ENCODE data around the gene KLHL1.
"Not testable (repeated sequence)": the region's sequence is repeated elsewhere in the genome, so short reads cannot be mapped to it uniquely, and the experiment has no call there.

KLHL1 gene, protein sequence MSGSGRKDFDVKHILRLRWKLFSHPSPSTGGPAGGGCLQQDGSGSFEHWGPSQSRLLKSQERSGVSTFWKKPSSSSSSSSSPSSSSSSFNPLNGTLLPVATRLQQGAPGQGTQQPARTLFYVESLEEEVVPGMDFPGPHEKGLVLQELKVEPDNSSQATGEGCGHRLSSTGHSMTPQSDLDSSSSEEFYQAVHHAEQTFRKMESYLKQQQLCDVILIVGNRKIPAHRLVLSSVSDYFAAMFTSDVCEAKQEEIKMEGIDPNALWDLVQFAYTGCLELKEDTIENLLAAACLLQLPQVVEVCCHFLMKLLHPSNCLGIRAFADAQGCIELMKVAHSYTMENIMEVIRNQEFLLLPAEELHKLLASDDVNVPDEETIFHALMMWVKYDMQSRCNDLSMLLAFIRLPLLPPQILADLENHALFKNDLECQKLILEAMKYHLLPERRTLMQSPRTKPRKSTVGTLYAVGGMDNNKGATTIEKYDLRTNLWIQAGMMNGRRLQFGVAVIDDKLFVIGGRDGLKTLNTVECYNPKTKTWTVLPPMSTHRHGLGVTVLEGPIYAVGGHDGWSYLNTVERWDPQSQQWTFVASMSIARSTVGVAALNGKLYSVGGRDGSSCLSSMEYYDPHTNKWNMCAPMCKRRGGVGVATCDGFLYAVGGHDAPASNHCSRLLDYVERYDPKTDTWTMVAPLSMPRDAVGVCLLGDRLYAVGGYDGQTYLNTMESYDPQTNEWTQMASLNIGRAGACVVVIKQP

DNA sequence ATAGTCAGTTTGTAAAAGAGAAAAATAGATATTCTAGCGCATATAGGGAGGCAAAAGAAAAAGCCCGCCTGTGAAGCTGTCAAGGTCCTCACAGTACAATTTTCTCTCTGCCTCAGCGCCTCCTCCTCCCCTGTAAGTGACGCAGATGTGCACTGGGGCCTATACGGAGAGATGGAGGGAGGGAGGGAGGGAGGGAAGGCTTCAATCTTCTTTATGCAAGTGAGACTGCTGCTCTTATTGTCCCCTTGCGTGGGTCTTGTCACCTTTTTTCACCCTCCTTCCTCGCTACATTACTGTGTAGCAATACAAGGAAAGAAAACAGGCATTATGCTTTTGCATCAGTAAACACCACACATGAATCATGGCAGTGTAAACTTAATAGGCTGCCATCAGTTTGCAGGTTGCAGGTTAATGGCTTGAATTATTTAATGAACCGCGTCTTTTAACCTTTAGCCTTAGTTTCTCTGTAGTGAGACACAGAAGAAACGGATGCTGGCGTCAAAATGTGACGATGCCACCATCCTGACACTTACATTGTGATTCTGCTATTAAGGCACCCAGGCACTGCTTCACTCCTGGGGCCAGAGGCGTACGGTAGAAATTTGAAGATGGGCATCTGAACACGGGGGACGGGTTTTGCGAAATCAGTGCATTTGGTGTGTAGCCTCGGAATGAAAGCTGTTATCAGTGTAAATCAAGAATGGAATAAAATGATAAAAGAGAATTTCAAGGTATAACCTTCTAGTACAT lies at the start of gene KLHL1:
TSS of gene KLHL1 (minus strand) at position 97 of the 750 bp plus-strand sequence. CDS start 753 bp downstream, outside the sequence.
- TF ChIP-seq, protein P1, sequence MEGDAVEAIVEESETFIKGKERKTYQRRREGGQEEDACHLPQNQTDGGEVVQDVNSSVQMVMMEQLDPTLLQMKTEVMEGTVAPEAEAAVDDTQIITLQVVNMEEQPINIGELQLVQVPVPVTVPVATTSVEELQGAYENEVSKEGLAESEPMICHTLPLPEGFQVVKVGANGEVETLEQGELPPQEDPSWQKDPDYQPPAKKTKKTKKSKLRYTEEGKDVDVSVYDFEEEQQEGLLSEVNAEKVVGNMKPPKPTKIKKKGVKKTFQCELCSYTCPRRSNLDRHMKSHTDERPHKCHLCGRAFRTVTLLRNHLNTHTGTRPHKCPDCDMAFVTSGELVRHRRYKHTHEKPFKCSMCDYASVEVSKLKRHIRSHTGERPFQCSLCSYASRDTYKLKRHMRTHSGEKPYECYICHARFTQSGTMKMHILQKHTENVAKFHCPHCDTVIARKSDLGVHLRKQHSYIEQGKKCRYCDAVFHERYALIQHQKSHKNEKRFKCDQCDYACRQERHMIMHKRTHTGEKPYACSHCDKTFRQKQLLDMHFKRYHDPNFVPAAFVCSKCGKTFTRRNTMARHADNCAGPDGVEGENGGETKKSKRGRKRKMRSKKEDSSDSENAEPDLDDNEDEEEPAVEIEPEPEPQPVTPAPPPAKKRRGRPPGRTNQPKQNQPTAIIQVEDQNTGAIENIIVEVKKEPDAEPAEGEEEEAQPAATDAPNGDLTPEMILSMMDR (IDR thresholded peaks at IDR 0.05; ENCODE audit: low read length, missing control alignments), result no peak
- H3K4me3 ChIP-seq (replicated peaks; ENCODE audit: low read depth, low read length), result no peak within 1 kb of the TSS
- no peak for DNase-seq (ENCODE audit: low read depth)

DNA sequence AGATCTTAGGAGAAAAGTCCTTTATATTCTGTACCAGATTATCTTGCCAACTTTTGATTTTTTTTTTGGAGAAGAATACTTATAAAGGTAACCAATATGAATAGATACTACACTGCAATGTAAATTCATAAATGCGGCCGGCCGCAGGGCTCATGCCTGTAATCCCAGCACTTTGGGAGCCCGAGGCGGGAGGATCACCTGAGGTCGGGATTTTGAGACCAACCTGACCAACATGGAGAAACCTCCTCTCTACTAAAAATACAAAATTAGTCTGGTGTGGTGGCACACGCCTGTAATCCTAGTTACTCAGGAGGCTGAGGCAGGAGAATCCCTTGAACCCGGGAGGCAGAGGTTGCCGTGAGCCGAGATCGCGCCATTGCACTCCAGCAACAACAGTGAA lies 34.4 kb upstream of the KLHL1 start:
- not testable (repeated sequence) for DNase-seq (ENCODE audit: low read depth); H3K4me3 ChIP-seq (replicated peaks; ENCODE audit: low read depth, low read length)

DNA sequence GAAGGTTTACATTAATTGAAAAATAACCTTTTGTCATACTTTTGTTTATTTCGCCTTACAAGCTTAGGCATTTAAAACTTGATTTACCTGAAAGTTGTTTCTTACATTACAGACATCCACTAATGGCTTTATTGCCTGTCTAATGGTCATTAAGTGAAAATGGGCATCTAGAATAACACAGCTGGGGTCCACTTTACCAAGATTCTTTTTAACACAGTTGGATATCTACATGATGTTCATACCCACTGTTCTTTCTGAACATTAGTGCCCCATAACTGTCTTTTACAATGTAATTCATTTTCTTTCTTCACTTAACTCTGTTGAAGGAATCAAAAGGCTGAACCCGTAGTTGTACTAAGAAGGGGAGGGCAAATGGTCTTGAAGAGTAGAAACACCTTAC lies 19.8 kb upstream of the KLHL1 start:
- H3K4me3 ChIP-seq (replicated peaks; ENCODE audit: low read depth, low read length), result no peak overlapping the region
- TF ChIP-seq, protein P1 (IDR thresholded peaks at IDR 0.05; ENCODE audit: low read length, missing control alignments), result no peak
- DNase-seq (ENCODE audit: low read depth), result no peak

DNA sequence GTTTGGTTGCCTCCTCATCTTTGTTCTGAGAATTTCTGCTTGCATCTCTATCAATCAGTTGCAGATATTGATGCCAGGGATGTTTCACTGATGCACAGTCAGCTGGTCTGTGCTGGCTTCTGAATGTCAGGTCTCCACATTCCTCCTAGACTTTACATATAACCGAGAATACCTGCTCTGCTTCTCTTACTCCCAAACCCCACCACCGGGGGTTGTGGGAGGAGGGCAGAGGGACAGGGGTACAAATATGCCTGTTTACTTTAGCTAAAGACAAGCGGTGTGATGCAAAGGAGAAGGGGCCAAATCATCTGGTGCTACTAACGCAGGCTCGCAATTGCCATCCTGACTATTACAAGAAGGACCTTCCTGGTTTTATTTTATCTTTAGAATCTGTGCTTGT lies 17.4 kb upstream of the KLHL1 start:
- DNase-seq (ENCODE audit: low read depth), result no peak
- no peak overlapping the region for H3K4me3 ChIP-seq (replicated peaks; ENCODE audit: low read depth, low read length)
- TF ChIP-seq, protein P1 (IDR thresholded peaks at IDR 0.05; ENCODE audit: low read length, missing control alignments), result no peak

DNA sequence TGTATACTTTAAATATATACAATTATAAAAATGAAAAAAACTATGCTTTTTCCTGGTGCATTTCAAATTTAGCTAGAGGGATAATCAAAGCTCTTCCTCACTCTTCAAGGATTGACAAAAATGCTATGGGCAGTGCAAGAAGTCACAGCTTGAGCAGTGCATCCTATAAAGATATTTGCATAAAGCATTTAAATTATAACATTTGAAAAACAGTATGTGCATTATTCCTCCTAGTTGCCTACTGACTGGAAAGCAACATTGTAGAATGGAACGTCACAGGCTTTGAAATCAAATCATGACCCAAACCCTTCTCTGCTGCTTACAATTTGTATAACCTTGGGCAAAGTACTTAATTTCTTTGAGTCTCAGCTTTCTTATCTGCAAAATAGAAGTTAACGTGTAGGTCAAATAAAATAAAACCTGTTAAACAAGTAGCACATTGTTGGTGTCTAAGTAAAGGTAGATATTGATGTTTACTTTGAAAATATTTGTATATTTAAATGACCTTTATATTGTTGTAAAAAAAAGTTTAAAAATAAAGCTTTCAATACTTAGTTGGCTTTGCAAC lies 9.2 kb upstream of the KLHL1 start:
- no peak for DNase-seq (ENCODE audit: low read depth)
- TF ChIP-seq, protein P1 (IDR thresholded peaks at IDR 0.05; ENCODE audit: low read length, missing control alignments), result no peak
- no peak overlapping the region for H3K4me3 ChIP-seq (replicated peaks; ENCODE audit: low read depth, low read length)

DNA sequence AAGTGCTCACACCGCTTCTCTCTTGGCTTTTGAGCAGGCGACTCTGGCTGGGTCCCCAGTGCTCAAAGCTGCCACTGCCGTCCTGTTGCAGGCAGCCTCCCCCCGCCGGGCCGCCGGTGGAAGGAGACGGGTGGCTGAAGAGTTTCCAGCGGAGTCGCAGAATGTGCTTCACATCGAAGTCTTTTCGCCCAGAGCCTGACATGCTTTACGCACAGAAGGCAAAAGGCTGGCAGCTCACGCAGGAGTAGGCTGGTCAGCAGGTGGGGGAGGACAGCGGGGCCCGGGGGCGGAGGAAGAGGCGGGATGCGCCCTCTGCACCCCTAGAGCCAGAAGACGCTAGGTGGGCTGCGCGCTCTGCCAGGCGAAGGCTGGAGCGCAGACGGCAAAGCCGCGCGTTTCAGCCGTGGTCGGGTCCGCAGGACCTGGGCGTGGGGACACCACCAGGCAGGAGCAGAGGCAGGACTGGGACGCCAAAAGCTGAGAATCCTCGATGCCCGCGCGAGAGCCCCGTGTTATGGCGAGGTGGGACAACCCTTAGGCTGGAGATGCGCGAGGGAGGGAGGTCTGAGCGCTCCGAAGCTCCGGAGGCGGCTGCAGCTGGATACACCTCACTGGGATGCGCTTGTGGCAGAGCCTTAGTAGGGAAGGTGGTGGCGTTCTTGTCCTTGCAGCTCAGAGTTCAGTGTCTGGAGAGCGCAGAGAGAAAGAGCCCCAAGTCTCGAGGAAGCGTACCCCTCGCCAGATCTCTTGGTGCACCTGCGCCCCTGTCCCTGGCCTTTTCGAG lies 562 bp downstream of the KLHL1 start, which contains the start of gene ATXN8OS:
TSS of gene ATXN8OS (plus strand) at position 329 of the 784 bp plus-strand sequence.
- TF ChIP-seq, protein P1 (IDR thresholded peaks at IDR 0.05; ENCODE audit: low read length, missing control alignments), result no peak
- DNase-seq (ENCODE audit: low read depth), result no peak
- H3K4me3 ChIP-seq (replicated peaks; ENCODE audit: low read depth, low read length), result no peak within 1 kb of the TSS
